OCI-LY7 (cell line): ENCODE data around the gene CARD6. TPM values are rescaled to one million over a fixed set of nuclear protein-coding genes. Genes with fewer than 3 reads are reported as not detected.
"Not testable (repeated sequence)": the region's sequence is repeated elsewhere in the genome, so short reads cannot be mapped to it uniquely, and the experiment has no call there.

Source experiments
- BruUV-seq: library from RNA; stranded (reverse); fragments of 400-500 nt; replicated peaks from 2 replicates; lab custom pipeline; 2021; lab: Mats Ljungman, UMichigan
- CTCF ChIA-PET: fragments of 300-600 bp; sonication (Branson Sonifier 250); formaldehyde crosslinking; loops from one replicate; lab custom pipeline; 2022; ENCODE audit warnings: antibody characterized with exemption; ENCODE audit not compliant: unreplicated experiment; lab: Charles Lee
- POLR2A ChIA-PET: fragments of 300-600 bp; sonication (Branson Sonifier 250); formaldehyde crosslinking; loops from one replicate; lab custom pipeline; 2022; ENCODE audit warnings: antibody characterized with exemption; lab: Charles Lee
- DNase-seq: peaks from one replicate; pipeline ENCODE4 v3.0.0-alpha.2; 2015; ENCODE audit warnings: low spot score
- H2AFZ ChIP-seq: fragments of 200-600 bp; sonication (generic), shearing (Covaris generic); 2 replicates; pipeline ENCODE4 v1.6.1; 2014; ENCODE audit warnings: mild to moderate bottlenecking, antibody characterized with exemption, low read length, moderate library complexity
- H3K27ac ChIP-seq: fragments of 200-600 bp; sonication (generic); 2 replicates; pipeline ENCODE4 v1.5.1; 2014; ENCODE audit warnings: mixed run types, low read depth, mild to moderate bottlenecking, moderate library complexity, low read length, inconsistent platforms; ENCODE audit not compliant: poor library complexity, severe bottlenecking
- H3K36me3 ChIP-seq: fragments of 200-600 bp; sonication (generic); 2 replicates; pipeline ENCODE4 v1.6.1; 2014; ENCODE audit warnings: mild to moderate bottlenecking, antibody characterized with exemption, low read length, moderate library complexity, mixed read lengths; ENCODE audit not compliant: insufficient read depth
- H3K4me1 ChIP-seq: fragments of 200-600 bp; sonication (generic); 2 replicates; pipeline ENCODE4 v1.5.1; 2014; ENCODE audit warnings: mild to moderate bottlenecking, low read length; ENCODE audit not compliant: insufficient read depth, poor library complexity, severe bottlenecking
- H3K4me2 ChIP-seq: fragments of 200-600 bp; sonication (generic); 2 replicates; pipeline ENCODE4 v1.6.1; 2014; ENCODE audit warnings: mild to moderate bottlenecking, low read length
- H3K4me3 ChIP-seq: fragments of 200-600 bp; sonication (generic); 2 replicates; pipeline ENCODE4 v1.5.1; 2014; ENCODE audit warnings: mild to moderate bottlenecking, low read depth, low read length; ENCODE audit not compliant: poor library complexity, severe bottlenecking
- H3K79me2 ChIP-seq: fragments of 200-600 bp; sonication (generic); 2 replicates; pipeline ENCODE4 v1.6.1; 2016; ENCODE audit warnings: low read depth, mild to moderate bottlenecking, low read length, moderate library complexity, mixed read lengths; ENCODE audit not compliant: insufficient read depth
- H3K9me2 ChIP-seq: fragments of 200-600 bp; sonication (generic); 2 replicates; pipeline ENCODE4 v1.6.1; 2016; ENCODE audit warnings: mild to moderate bottlenecking, low read length, mixed read lengths; ENCODE audit not compliant: insufficient read depth
- H3K9me3 ChIP-seq: fragments of 200-600 bp; sonication (generic); 2 replicates; pipeline ENCODE4 v1.6.1; 2014; ENCODE audit warnings: mild to moderate bottlenecking, mixed run types, low read length, mixed read lengths
- H4K20me1 ChIP-seq: fragments of 200-600 bp; sonication (generic); 2 replicates; pipeline ENCODE4 v1.6.1; 2014; ENCODE audit warnings: mild to moderate bottlenecking, antibody characterized with exemption, low read length, moderate library complexity, mixed read lengths; ENCODE audit not compliant: insufficient read depth
- EZH2phosphoT487 ChIP-seq: fragments of 200-600 bp; sonication (generic); IDR thresholded peaks from 2 replicates; pipeline ENCODE4 v1.6.1; 2018; ENCODE audit warnings: low read depth, borderline replicate concordance, mild to moderate bottlenecking, mixed run types, antibody characterized with exemption, low read length, moderate library complexity, mixed read lengths
- intact Hi-C: fragments of 100-400 bp; cut with micrococcal nuclease; formaldehyde crosslinking; loops from one replicate; pipeline ENCODE4 v1.10.0; 2022; ENCODE audit not compliant: unreplicated experiment
- total RNA-seq, 2 experiments: library from RNA; depleted of rRNA in 1 of 2; stranded (reverse); fragments of >200 nt in 1 of 2; shearing (Covaris generic) in 1 of 2; gene quantifications; 2 replicates each; pipeline ENCODE4 v1.2.3, GENCODE V29; 2014 to 2022
- TF ChIP-seq, protein P1 (sequence below): fragments of 200-600 bp; sonication (generic); conservative IDR thresholded peaks from 2 replicates; pipeline ENCODE4 v1.5.1; 2014; ENCODE audit warnings: mild to moderate bottlenecking, antibody characterized with exemption, low read length, moderate library complexity, mixed read lengths

The CARD6 gene
- total RNA-seq, 2 experiments from 2014 or later = 0.53 to 1.1 TPM

DNA sequence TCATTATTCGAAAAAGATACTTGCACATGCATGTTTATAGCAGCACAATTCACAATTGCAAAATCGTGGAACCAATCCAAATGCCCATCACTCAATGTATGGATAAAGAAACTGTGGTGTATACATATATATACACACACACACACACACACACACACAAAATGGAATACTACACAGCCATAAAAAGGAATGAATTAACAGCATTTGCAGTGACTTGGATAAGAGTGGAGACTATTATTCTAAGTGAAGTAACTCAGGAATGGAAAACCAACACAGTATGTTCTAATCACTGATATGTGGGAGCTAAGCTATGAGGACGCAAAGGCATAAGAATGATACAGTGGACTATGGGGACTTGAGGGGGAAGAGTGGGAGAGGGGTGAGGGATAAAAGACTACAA lies 46.3 kb upstream of the CARD6 start:
- DNase-seq, H2AFZ ChIP-seq, H3K9me3 ChIP-seq, CTCF ChIA-PET, H3K9me2 ChIP-seq, BruUV-seq, H3K4me3 ChIP-seq, H3K4me2 ChIP-seq, H3K27ac ChIP-seq, POLR2A ChIA-PET, intact Hi-C loops: not testable (repeated sequence)
- peaks cover 85% of the 10 kb centered on the region for H3K79me2 ChIP-seq
- H4K20me1 ChIP-seq = peaks cover 29% of the 10 kb centered on the region
- peaks cover 20% of the 10 kb centered on the region for H3K36me3 ChIP-seq
- H3K4me1 ChIP-seq = peaks cover 14% of the 10 kb centered on the region

DNA sequence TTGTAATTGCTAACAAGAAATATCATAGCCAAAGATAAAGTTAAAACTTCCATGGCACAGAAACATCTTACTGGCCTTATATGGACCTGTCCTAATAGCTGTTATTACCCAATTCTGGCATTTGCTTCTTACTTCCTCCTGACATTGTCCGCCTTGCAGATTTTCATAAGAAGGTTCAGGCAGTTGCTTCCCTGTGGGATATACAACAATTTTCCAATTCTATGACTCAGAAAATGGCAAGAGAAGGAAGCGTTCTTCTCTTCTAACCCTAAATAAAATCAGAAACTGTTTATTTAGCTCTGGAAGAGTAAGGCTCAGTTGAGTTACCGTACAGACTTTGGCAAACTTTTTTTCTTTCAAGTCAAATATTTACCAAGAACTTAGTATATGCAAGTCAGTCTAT lies 44.7 kb upstream of the CARD6 start:
- Histone ChIP-seq H3K4me1 (peaks cover 17% of the 10 kb centered on the region), H3K27ac (peak overlapping the region; percentile 79), H2AFZ (no peak overlapping the region), H3K79me2 (peaks cover 69% of the 10 kb centered on the region), H3K4me2 (peak overlapping the region; percentile 89), H3K9me3 (no peaks in the 10 kb centered on the region), H3K9me2 (no peaks in the 10 kb centered on the region), H3K36me3 (peaks cover 16% of the 10 kb centered on the region; the same call in 1 of the 2 replicates), H4K20me1 (peaks cover 29% of the 10 kb centered on the region), H3K4me3 (peak overlapping the region; percentile 91)
- no peak for TF ChIP-seq EZH2phosphoT487
- TF ChIP-seq, protein P1, sequence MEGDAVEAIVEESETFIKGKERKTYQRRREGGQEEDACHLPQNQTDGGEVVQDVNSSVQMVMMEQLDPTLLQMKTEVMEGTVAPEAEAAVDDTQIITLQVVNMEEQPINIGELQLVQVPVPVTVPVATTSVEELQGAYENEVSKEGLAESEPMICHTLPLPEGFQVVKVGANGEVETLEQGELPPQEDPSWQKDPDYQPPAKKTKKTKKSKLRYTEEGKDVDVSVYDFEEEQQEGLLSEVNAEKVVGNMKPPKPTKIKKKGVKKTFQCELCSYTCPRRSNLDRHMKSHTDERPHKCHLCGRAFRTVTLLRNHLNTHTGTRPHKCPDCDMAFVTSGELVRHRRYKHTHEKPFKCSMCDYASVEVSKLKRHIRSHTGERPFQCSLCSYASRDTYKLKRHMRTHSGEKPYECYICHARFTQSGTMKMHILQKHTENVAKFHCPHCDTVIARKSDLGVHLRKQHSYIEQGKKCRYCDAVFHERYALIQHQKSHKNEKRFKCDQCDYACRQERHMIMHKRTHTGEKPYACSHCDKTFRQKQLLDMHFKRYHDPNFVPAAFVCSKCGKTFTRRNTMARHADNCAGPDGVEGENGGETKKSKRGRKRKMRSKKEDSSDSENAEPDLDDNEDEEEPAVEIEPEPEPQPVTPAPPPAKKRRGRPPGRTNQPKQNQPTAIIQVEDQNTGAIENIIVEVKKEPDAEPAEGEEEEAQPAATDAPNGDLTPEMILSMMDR = no peak
- CTCF ChIA-PET = no interaction called here
- POLR2A ChIA-PET = interaction anchor here (0.7 to 1.7 kb wide), 5 partner anchors 8 to 420 kb away, joined by 3 to 7 read pairs (median 3); no protein-coding TSS in a partner anchor
- intact Hi-C loops = no loop called here
- BruUV-seq = no TSS peak
- peak; percentile 5 for DNase-seq

DNA sequence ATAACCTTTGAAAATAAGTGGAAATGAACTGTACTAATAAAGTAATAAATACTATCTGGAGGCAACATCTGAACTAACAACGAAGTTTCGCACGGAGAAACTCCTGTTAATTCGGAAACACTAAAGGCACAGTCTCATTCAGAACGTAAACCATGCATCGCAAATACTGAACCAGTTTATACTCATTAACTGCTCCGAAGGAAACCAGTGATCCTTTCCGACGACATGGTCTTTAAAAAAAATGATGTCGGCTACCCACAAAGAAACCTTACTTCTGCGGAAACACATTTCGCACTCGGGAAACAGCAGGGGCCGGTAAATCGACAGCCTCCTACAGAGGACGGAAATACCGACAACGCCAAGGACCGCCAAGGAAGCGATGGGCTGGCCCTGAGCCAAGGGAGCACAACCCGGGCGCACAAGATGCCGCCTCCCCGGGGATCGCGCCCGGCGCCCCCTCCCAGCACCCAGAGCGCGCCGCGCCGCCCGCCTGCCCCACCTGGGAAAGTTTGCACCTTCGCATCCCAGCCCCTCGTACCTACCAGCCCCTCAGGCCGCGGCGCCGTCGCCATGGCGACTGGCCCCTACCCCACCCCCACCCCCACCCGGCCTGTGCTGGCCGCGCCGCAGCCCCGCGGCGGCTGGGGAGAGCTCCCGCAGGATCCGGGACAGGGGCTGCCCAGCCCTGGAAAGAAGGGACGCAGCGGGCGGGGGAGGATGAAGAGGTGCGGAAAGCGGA lies 43.7 kb upstream of the CARD6 start:
- no peaks in the 10 kb centered on the region for H3K9me2 ChIP-seq
- ChIA-PET CTCF (no interaction called here), POLR2A (interaction anchor here (0.6 to 1.7 kb wide), 5 partner anchors 9 to 421 kb away, joined by 3 to 7 read pairs (median 3); no protein-coding TSS in a partner anchor)
- peaks cover 17% of the 10 kb centered on the region for H3K4me1 ChIP-seq
- peak; percentile 75 for DNase-seq
- peak overlapping the region; percentile 91 for H3K4me3 ChIP-seq
- peaks cover 26% of the 10 kb centered on the region for H4K20me1 ChIP-seq
- H3K9me3 ChIP-seq = no peaks in the 10 kb centered on the region
- H2AFZ ChIP-seq = peak overlapping the region; percentile 55; the same call in 1 of the 2 replicates
- TSS peak; percentile 52 for BruUV-seq
- TF ChIP-seq EZH2phosphoT487 = no peak
- TF ChIP-seq, protein P1 = no peak
- H3K36me3 ChIP-seq = peaks cover 12% of the 10 kb centered on the region; the same call in 1 of the 2 replicates
- peak overlapping the region; percentile 89 for H3K4me2 ChIP-seq
- intact Hi-C loops = loop anchor here (1.0 kb wide), 2 partner anchors 38 to 42 kb away; partner anchors contain the start of genes RPL37 and TTC33
- H3K79me2 ChIP-seq = peaks cover 59% of the 10 kb centered on the region
- H3K27ac ChIP-seq = peak overlapping the region; percentile 79
